GM18498 (cell line): ENCODE results near the gene CISH.

ENCODE experiments used
- ATAC-seq: cut with Tn5 transposase; IDR thresholded peaks from one replicate; pipeline ENCODE4 v1.9.1; 2021; ENCODE audit warnings: mild to moderate bottlenecking, moderate library complexity; ENCODE audit not compliant: unreplicated experiment

Gene CISH

DNA sequence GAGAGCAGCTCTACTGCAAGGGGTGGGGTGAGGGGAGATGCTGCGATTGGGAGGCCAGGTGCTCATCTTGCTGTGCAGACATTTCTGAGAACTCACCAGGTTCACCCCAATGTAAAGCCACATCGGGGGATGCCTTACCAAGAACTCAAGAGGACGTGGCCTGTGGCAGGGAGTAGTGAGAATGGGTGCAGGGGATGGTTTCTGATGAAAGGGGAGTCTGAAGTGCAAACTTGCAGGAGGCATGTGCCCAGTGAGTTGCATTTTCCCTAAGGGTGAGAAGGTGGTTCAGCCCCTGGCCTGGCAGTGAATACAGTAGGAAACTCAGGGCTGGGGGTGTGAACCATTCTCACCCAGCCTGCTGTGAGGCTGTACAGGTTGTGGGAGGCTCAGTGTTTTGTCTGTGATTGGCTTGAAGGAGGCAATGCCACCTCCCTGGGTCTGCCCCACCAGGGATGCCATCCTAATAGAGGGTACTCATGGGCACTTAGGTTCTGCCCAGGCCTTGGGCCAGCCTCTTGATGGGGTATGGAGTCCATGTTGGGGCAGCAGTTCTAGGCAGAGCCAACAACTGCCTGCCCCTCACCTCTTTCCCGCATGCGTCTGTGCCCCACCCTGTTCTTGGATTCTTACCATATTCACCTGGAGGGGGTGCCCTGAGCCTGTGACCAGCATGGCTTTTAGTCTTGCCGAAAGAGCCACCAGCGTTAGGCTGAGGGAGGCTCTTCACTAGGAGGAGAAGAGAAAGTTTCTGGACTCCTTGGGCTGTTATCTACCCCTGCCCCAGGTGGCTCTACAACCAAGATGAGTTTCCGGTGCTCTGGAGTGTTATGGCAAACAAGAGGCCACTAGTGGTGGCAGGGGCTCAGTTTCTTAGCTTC is 37.8 kb downstream of the CISH start:
- ATAC-seq, result no peak

DNA sequence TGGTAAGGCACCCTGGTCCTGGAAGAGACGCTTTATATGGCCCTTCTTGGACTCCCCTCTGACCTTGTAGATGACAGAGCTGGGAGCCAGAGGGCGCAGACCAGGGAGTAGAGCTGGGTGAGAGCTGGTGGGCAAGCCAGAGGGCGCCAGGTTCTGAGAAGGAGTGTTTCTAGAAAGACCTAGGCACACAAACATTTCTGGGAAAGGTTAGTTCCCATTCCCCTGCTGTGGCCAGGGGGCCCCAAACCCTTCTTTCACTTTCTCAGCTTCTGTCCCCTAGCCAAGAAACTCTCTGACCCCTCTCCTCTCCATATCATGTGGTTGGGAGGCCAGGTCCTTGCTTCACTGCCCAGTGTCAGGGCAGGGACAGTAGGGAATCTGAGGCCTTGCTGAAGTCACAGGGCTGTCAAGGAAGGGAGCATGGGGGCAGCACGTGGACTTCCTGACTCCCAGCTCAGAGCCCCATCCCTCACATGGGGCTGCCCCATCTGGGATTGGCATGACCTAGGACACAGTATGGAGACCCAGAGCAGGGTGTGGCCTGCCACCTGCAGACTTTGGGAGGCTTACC is 38.7 kb downstream of the CISH start:
- no peak for ATAC-seq

DNA sequence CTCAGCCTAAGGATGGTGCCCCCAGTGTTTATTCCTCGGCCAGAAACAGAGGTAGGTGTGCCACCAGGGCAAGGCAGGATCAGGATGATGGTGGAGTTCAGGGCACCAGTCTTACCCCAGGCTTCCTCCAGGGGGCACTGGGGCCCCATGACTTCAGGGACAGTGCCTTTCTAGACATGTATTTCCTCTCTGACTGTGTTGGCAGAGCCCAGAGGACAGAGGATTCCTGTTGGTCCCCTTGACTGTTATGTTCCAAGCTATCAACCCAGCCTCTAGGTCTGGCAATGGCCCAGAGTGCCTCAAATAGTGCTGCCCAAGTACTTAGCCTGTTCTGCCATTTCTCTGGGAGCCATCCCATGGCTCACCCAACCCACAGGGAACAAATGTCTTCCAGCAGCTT is 39.4 kb downstream of the CISH start:
- no peak for ATAC-seq

DNA sequence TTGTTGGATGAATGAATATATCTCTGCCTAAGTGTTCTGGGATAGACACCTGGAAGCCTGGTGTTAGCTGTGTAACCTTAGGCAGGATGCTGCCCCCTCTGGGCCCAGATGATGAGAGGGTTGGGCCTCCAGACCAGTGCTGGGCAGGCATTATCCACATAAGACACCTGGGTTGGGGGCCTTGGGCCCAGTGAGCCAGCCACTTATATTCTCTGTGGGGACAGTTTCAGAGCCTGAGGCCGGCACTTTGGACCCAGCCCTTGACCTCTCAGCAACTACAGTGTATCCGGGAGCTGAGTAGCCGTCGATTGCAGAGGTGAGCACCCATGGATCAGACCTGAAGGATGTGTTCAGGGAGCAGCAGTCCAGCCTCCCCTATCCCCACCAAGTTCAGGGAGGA is 40.1 kb downstream of the CISH start:
- no peak for ATAC-seq

DNA sequence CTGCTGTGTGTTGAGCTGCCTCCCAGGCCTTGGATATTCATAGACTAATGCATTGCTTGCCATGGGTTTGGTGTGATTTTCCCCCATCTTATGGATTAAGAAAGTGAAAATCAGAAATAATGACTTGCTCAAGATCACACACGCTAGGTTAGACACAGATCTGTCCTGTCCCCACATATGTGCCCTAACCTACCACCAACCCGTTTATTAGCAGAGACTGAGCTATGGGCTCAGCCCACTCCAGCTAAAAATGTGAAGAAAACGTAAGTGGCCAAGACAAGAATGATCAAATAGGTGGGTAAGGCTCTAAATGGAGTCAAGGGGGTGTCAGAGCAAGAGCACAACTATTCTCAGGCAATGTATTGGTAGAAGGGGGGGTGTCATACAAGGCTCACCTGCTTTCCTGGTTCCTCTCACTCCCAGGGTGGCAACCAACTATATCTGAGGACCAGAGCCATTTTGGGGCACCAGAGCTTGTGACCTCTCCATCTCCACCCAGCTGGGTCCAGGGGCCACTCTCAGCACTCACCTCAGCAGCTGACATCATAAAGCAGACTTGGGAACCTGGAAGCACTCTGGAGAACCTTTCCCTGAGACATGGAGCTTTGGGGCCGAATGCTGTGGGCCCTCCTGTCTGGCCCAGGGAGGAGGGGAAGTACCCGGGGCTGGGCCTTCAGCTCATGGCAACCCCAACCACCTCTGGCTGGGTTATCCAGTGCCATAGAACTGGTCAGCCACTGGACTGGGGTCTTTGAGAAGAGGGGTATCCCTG is 40.9 kb downstream of the CISH start:
- no peak for ATAC-seq

DNA sequence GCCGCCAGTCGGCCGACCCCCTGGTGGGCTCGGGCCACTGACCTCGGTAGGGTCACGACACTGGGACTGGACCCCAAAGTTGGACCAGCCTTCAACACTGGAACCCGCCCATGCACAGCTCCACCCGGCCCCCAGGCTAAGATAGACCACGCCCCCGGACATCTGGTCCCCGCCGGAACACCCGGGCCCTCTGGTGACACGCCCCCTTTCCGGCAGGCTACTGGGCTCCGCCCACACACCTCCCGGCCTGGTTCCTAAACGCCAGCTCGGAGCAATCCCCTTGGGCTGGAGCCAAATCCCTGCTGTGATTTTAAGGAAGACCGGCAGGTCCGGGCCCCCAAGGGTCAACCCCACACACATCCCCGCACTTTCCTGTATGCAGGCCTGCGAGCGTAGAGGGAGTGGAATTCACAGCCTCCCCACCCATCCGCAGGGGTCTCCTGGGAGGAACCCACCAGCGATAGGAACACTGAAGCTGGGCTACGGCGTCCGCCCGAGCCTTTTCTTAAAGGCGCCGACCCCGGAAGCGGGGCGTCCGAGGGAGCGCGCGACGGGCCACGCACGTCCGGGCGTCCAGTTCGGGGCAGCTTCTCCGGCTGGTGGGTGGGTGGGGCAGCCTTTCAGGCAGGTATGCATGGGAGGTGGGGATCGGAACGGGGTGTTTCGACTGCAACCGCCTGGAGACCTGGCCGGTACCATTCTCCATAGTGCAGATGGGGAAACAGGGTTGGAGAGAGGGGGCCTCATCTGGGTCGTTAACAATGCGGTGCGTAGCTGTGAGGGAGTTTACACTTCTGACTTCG is 42.4 kb downstream of the CISH start, which contains the start of gene HEMK1:
TSS of gene HEMK1 (plus strand) at position 576 of the 803 bp plus-strand sequence. CDS start 1,583 bp downstream, outside the sequence.
- ATAC-seq, result peak; percentile 67

DNA sequence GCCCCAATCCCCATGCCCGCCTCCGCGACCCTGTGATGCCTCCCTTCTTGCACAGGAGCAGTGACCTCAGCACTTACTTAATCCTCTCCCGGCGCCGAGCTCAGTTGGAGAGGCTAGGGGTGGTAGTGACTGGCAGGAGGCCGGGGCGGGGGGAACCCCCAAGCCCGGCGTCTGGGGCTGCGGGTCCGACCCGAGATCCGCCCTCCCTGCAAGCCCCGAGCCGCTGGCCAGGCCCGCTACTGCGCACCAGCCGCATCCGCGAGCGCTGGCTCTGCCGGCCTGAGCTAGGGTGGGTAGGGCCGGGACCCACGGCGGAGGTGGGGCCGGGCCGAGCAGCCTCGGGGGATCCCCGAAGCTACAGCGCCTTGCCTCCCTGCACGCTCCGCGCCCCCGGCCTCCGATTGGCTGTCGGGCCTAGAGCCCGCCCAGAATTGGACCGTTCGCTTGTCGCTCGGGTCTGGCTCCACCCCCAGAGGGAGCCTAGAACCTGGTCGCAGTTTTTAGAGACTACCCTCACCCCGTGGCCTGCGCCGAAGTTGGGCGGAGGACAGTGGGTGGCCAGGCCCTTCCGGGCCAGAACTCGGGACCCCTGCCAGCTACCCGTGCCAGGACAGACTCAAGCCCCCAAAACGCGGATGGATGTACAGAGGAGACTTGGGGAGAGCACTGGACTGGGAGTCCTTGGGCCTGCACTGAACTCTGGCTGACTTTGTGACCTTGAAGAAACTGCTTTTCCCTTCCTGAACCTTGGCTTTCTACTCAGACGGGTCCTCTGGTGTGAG is 44.0 kb downstream of the CISH start, which contains the start of gene C3orf18:
TSS of gene C3orf18 (minus strand) at position 362 of the 782 bp plus-strand sequence. CDS start 2,048 bp downstream, outside the sequence.
- peak; percentile 79 for ATAC-seq

DNA sequence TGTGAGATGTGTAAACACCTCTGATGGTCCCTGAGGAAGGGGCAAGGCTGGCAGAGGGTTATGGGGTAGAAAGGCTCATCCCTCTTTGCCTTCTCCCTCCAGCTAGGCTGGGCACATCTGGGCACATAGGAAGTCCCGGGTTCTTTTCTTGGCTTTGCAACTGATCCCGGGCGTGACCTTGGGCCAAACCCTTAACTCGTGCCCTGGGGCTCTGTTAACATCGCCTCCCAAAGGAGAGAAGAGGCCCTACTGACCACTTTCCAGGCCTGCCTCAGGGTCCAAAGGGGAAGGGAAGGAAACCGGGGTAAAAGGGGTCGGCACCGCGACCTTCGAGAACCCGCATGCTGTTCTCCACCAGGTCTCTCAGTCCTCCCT is 44.6 kb downstream of the CISH start:
- no peak for ATAC-seq

DNA sequence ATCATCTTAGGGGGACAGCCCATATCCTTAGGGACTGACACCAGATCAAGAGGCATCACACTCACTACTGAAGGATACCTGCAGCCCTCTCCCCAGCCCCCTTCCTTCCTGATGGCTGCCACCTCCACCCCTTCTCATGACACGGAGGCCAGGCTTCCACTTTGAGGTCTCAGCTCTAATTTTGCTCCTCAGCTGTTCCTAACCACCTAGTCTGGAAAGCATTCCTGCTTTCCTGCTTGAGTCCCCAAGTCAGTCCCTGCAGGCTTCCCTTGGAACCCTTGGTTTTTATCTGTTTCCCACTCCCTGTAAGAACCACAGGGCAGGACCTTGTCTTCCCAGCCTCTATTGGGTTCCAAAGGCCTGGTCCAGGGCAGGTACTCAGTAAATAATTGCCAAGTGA is 47.3 kb downstream of the CISH start:
- ATAC-seq, result no peak

DNA sequence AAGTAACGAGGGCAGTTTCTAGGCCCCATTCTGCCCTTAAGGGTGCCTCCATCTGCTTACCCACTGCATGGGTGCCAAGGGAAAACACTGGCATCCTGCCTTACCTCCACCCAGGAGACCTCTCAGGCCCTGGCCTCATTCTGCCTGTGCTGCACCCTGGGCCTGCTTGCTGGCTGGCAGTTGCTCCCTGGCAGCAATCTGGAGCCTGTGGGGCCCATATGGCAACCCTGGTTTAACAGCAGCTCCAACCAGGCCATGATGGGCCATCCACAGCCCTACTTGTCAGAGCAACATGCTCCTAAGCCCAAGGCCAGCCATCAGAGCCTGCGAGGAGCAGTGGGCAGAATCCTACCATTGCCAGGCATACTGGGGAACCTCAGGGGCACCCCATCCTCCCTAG is 47.7 kb downstream of the CISH start:
- ATAC-seq, result no peak

DNA sequence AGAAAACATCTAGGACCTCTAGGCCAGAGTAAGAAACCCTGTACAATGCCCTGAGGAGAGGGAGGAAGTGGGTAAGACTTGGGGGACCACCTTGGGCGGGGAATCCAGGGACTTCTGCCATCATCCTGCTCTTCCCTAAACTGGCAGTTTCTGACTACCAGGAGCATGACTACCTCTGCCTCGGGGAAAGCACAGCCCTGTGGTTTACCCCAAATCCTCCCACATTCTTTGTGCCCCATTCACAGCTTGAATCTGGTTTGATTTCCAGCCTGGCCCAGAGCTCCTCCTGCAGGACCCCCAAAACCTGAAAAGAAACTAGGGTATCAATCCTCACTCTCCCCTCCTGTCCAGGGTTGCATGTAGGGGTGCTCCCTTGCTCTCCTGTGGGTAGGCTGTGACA is 48.7 kb downstream of the CISH start:
- no peak for ATAC-seq

DNA sequence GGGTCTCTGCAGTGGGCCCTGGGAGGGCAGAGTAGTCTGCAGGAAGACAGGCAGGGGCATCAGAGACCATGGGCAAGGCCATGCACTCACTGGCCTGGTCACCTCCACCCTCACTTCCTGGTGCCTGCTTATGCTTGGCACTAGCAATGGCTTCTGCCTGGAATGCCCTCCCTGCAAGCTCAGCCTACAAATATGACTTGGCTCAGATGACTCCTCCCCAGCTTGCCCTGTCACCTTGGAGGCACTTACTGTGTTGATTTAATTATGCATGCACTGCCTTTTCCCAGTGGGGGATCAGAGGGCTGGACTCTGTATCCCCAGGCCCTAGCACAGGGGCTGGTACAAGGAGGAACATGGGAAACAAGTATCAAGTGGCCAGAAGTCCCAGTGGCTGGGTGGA is 51.9 kb downstream of the CISH start:
- no peak for ATAC-seq

DNA sequence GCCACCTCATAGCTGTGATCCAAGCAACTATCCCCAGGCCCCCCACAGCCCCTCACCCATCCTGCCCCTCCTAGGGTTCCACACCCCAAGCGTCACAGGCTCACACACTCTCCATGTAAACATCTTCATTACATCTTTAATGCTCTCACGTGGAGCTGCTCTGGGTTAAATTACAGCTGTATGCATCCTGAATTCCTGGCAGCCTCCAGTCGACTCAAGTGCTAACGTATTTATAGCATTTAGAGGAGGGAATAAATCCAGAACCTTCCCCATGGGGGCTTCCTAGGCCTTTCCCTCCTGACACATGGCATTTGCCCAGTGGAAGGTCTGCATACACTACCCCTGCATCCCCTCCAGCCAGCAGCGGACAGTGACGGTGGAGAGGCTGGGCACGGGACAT is 53.7 kb downstream of the CISH start:
- no peak for ATAC-seq

DNA sequence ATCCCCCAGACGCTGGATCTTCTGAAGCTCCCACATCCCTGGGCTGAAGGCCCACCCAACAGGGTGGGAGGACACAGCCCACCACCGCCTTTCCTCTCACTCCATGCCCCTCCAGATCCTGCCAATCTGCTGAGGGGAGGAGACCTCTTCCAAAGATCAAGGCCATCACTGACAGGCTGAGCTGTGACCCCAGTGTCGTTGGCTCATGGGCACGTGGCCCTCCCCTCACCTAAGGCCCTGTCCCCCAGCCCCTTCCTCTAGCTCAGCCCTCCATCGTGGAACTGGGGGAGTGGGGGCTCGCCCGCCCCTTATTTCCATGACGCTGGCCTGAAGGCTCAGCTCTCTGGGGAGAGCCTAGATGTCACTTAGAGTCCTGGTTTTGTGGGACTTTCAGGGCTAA is 54.5 kb downstream of the CISH start:
- no peak for ATAC-seq
